SK-N-SH (cell line): ENCODE data around the gene FAM227B. TPM values are rescaled to one million over a fixed set of nuclear protein-coding genes. Genes with fewer than 3 reads are reported as not detected.

Experiments used
- CTCF ChIA-PET: fragments of 300-600, 350-600 bp; formaldehyde crosslinking; extraction: SDS; loops from one replicate; lab custom pipeline; 2021; lab: Yijun Ruan, JAX
- POLR2A ChIA-PET: fragments of 350-600 bp; sonication (Branson Sonifier 250); formaldehyde crosslinking; extraction: SDS; loops from one replicate; lab custom pipeline; 2020; ENCODE audit warnings: antibody characterized with exemption, inconsistent platforms; lab: Yijun Ruan, JAX
- DNase-seq: peaks from one replicate; pipeline ENCODE4 v3.0.0; 2012
- H2AFZ ChIP-seq: fragments of 200-600 bp; sonication (generic); 2 replicates; pipeline ENCODE4 v1.8.1; 2016; ENCODE audit warnings: antibody characterized with exemption, mild to moderate bottlenecking, low read depth
- H3F3A ChIP-seq: fragments of 200-600 bp; sonication (generic); replicated peaks from 2 replicates; pipeline ENCODE3; 2016; ENCODE audit warnings: antibody characterized with exemption, mild to moderate bottlenecking; ENCODE audit not compliant: insufficient read depth
- H3K27ac ChIP-seq, 2 experiments: fragments of 200-500 bp in 1 of 2; fragments of 200-600 bp in 1 of 2; sonication (Bioruptor generic) in 1 of 2; sonication (generic), shearing (Covaris generic) in 1 of 2; 2 replicates each; pipeline versions ENCODE4 v1.5.1 to v1.6.1; 2014 to 2016; ENCODE audit warnings: low read depth in 2 of 2, inconsistent platforms in 1 of 2, low read length in 1 of 2, mild to moderate bottlenecking in 1 of 2, mixed read lengths in 1 of 2
- H3K27me3 ChIP-seq: fragments of 200-600 bp; sonication (generic), shearing (Covaris generic); 2 replicates; pipeline ENCODE4 v1.6.1; 2016; ENCODE audit warnings: mixed run types; ENCODE audit not compliant: insufficient read depth
- H3K36me3 ChIP-seq, 2 experiments: fragments of 200-500 bp in 1 of 2; fragments of 200-600 bp in 1 of 2; sonication (Bioruptor generic) in 1 of 2; sonication (generic) in 1 of 2; replicated peaks in 1 of 2; 2 replicates each; pipeline versions ENCODE3 to v1.5.1; 2014 to 2016; ENCODE audit warnings: low read length in 1 of 2, mild to moderate bottlenecking in 1 of 2; ENCODE audit not compliant: insufficient read depth in 2 of 2, control insufficient read depth in 1 of 2
- H3K4me1 ChIP-seq, 2 experiments: fragments of 200-500 bp in 1 of 2; fragments of 200-600 bp in 1 of 2; sonication (Bioruptor generic) in 1 of 2; sonication (generic), shearing (Covaris generic) in 1 of 2; 2 replicates each; pipeline versions ENCODE4 v1.5.1 to v1.6.1; 2014 to 2016; ENCODE audit warnings: low read depth in 1 of 2, low read length in 1 of 2, mixed run types in 1 of 2; ENCODE audit not compliant: insufficient read depth in 2 of 2, control insufficient read depth in 1 of 2
- H3K4me2 ChIP-seq: fragments of 200-600 bp; sonication (generic), shearing (Covaris generic); 2 replicates; pipeline ENCODE4 v1.6.1; 2017; ENCODE audit warnings: mixed run types
- H3K4me3 ChIP-seq, 2 experiments: fragments of 200-500 bp in 1 of 2; fragments of 200-600 bp in 1 of 2; sonication (Bioruptor generic) in 1 of 2; sonication (generic), shearing (Covaris generic) in 1 of 2; 2 replicates each; pipeline versions ENCODE4 v1.5.1 to v1.8.1; 2014 to 2016; ENCODE audit warnings: low read depth in 2 of 2, inconsistent platforms in 1 of 2, low read length in 1 of 2, mild to moderate bottlenecking in 1 of 2, mixed read lengths in 1 of 2, moderate library complexity in 1 of 2
- H3K79me2 ChIP-seq: fragments of 200-600 bp; sonication (generic); 2 replicates; pipeline ENCODE4 v1.8.1; 2017; ENCODE audit warnings: mild to moderate bottlenecking; ENCODE audit not compliant: insufficient read depth
- H3K9ac ChIP-seq: fragments of 200-600 bp; sonication (generic); 2 replicates; pipeline ENCODE4 v1.6.1; 2017; ENCODE audit warnings: mixed run types
- H3K9me2 ChIP-seq: fragments of 200-600 bp; sonication (generic); 2 replicates; pipeline ENCODE4 v1.6.1; 2017; ENCODE audit warnings: mixed run types
- H3K9me3 ChIP-seq: fragments of 200-600 bp; sonication (generic); 2 replicates; pipeline ENCODE4 v1.6.1; 2017; ENCODE audit warnings: mixed run types, mild to moderate bottlenecking, moderate library complexity
- H4K20me1 ChIP-seq: fragments of 200-600 bp; sonication (generic); 2 replicates; pipeline ENCODE4 v1.6.1; 2017; ENCODE audit warnings: mild to moderate bottlenecking, mixed run types; ENCODE audit not compliant: insufficient read depth
- CHD2 ChIP-seq: fragments of 150-350 bp; IDR thresholded peaks from 2 replicates; pipeline ENCODE4 v1.6.1; 2018; ENCODE audit warnings: low read length; ENCODE audit not compliant: partially characterized antibody
- EZH2phosphoT487 ChIP-seq: fragments of 200-600 bp; sonication (generic); IDR thresholded peaks from 2 replicates; pipeline ENCODE4 v1.6.1; 2017; ENCODE audit warnings: low read depth, mixed run types, mild to moderate bottlenecking, antibody characterized with exemption, moderate library complexity, borderline replicate concordance
- FOSL2 ChIP-seq: IDR thresholded peaks from 2 replicates; pipeline ENCODE4 v1.4.0; 2012; ENCODE audit warnings: low read depth, mild to moderate bottlenecking, moderate library complexity, borderline replicate concordance
- FOXJ3 ChIP-seq: sonication (generic); formaldehyde crosslinking; IDR thresholded peaks from 2 replicates; pipeline ENCODE4 v1.5.1; 2020; ENCODE audit warnings: mild to moderate bottlenecking, missing genetic modification reagents
- FOXM1 ChIP-seq: IDR thresholded peaks from 2 replicates; pipeline ENCODE4 v1.4.0; 2012; ENCODE audit warnings: low read depth, mild to moderate bottlenecking
- GABPA ChIP-seq: IDR thresholded peaks from 2 replicates; pipeline ENCODE4 v1.4.0; 2012; ENCODE audit warnings: low read depth, mild to moderate bottlenecking
- MEF2A ChIP-seq: IDR thresholded peaks from 2 replicates; pipeline ENCODE4 v1.4.0; 2012; ENCODE audit warnings: low read depth, borderline replicate concordance
- MXI1 ChIP-seq: IDR thresholded peaks from 2 replicates; pipeline ENCODE4 v1.6.1; 2012; ENCODE audit warnings: mild to moderate bottlenecking, low read depth, low read length, improper control_type of control experiment
- NFIC ChIP-seq: IDR thresholded peaks from 2 replicates; pipeline ENCODE4 v1.4.0; 2012; ENCODE audit warnings: borderline replicate concordance
- POLR2AphosphoS5 ChIP-seq: IDR thresholded peaks from 2 replicates; pipeline ENCODE4 v1.6.1; 2012; ENCODE audit warnings: low read depth, low read length
- RAD21 ChIP-seq: IDR thresholded peaks from 2 replicates; pipeline ENCODE4 v1.6.1; 2012; ENCODE audit warnings: mild to moderate bottlenecking, low read length
- RXRA ChIP-seq: IDR thresholded peaks from 2 replicates; pipeline ENCODE4 v1.4.0; 2012; ENCODE audit warnings: low read depth, mild to moderate bottlenecking, borderline replicate concordance
- SIN3A ChIP-seq: IDR thresholded peaks from 2 replicates; pipeline ENCODE4 v1.6.1; 2012; ENCODE audit warnings: low read depth, mild to moderate bottlenecking, low read length, moderate library complexity, borderline replicate concordance
- SMC3 ChIP-seq: IDR thresholded peaks from 2 replicates; pipeline ENCODE4 v1.6.1; 2012; ENCODE audit warnings: low read depth, low read length, improper control_type of control experiment
- whole genome bisulfite sequencing: methylation state at CpG from one replicate; pipeline ENCODE4 v1.1.6; 2017; ENCODE audit warnings: low lambda C conversion rate; 5-methylcytosine and 5-hydroxymethylcytosine counted together
- polyA plus RNA-seq, 3 experiments: library from polyadenylated mRNA; depleted of rRNA; stranded (reverse); fragments of >200 nt; gene quantifications; 2 replicates each; pipeline ENCODE4 v1.2.3, GENCODE V29; 2012
- TF ChIP-seq, protein P1 (sequence below): fragments of 200-600 bp; sonication (generic); IDR thresholded peaks from 2 replicates; pipeline ENCODE4 v1.6.1; 2017; ENCODE audit warnings: antibody characterized with exemption, mild to moderate bottlenecking, moderate library complexity
- TF ChIP-seq, protein P2 (sequence below): IDR thresholded peaks from 2 replicates; pipeline ENCODE4 v1.4.0; 2012; ENCODE audit warnings: low read depth, borderline replicate concordance

The FAM227B gene
- polyA plus RNA-seq, 1 of the 3 experiments (the other 2 are of a cell fraction): 4.4 TPM

DNA sequence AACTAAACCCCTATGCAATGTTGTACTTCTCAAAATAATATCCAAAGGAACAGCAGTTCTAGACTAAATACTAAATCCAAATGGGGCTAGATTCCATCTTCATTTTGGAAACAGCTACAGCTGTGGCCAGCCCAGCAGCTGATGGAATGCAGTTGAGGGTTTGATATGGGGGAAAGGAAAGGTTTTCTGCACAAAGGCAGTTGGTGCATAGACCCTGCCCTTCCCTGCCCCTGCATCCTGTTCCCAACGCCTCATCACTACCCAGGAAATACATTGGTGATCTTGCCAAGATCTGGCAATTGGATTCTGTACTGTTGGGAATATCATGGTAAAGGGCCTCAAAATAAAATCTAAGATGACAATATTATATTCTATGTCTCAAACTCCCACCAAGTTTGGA lies 44.1 kb upstream of the FAM227B start:
- Histone ChIP-seq H3K9ac (no peak overlapping the region), H3K9me2 (no peaks in the 10 kb centered on the region), H3F3A (no peaks in the 10 kb centered on the region), H2AFZ (no peak overlapping the region), H3K27ac (no peak overlapping the region), H3K4me1 (no peaks in the 10 kb centered on the region), H4K20me1 (no peaks in the 10 kb centered on the region), H3K4me3 (no peak overlapping the region), H3K27me3 (no peaks in the 10 kb centered on the region), H3K4me2 (no peak overlapping the region), H3K36me3 (no peaks in the 10 kb centered on the region), H3K79me2 (no peaks in the 10 kb centered on the region), H3K9me3 (no peaks in the 10 kb centered on the region)
- ChIA-PET CTCF (no interaction called here), POLR2A (no interaction called here)
- no peak for DNase-seq
- 90% methylated on average over 1 of the region's 1 CpG for WGBS
- TF ChIP-seq MEF2A (no peak), GABPA (no peak), FOSL2 (no peak), MXI1 (no peak), FOXJ3 (CRISPR knock-in tag) (no peak), FOXM1 (no peak), EZH2phosphoT487 (no peak), POLR2AphosphoS5 (no peak), SMC3 (no peak), RAD21 (no peak), NFIC (no peak)
- TF ChIP-seq, protein P1, sequence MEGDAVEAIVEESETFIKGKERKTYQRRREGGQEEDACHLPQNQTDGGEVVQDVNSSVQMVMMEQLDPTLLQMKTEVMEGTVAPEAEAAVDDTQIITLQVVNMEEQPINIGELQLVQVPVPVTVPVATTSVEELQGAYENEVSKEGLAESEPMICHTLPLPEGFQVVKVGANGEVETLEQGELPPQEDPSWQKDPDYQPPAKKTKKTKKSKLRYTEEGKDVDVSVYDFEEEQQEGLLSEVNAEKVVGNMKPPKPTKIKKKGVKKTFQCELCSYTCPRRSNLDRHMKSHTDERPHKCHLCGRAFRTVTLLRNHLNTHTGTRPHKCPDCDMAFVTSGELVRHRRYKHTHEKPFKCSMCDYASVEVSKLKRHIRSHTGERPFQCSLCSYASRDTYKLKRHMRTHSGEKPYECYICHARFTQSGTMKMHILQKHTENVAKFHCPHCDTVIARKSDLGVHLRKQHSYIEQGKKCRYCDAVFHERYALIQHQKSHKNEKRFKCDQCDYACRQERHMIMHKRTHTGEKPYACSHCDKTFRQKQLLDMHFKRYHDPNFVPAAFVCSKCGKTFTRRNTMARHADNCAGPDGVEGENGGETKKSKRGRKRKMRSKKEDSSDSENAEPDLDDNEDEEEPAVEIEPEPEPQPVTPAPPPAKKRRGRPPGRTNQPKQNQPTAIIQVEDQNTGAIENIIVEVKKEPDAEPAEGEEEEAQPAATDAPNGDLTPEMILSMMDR: no peak
- TF ChIP-seq, protein P2, sequence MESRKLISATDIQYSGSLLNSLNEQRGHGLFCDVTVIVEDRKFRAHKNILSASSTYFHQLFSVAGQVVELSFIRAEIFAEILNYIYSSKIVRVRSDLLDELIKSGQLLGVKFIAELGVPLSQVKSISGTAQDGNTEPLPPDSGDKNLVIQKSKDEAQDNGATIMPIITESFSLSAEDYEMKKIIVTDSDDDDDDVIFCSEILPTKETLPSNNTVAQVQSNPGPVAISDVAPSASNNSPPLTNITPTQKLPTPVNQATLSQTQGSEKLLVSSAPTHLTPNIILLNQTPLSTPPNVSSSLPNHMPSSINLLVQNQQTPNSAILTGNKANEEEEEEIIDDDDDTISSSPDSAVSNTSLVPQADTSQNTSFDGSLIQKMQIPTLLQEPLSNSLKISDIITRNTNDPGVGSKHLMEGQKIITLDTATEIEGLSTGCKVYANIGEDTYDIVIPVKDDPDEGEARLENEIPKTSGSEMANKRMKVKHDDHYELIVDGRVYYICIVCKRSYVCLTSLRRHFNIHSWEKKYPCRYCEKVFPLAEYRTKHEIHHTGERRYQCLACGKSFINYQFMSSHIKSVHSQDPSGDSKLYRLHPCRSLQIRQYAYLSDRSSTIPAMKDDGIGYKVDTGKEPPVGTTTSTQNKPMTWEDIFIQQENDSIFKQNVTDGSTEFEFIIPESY: no peak
- TF ChIP-seq, all 33 proteins: peak for 0

DNA sequence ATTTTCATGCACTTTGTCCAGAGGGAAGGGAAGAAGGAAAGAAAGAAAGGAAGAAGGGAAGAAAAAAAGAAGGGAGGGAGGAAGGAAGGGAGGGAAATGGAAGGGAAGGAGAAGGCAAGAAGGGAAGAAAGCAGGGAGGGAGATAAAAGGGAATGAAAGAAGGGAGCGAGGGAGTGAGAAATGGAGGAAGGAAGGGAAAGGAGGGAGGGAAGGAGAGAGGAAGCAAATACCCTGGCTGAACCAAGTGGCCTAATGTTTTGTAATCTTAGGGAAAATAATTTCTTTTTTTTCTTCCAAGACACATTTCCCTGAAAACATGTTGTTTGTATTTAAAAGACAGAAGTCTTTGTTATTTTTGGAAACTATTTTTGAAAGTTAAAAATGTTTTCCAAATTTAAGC lies 36.1 kb upstream of the FAM227B start:
- no peak for DNase-seq
- Histone ChIP-seq H3K9me2 (no peaks in the 10 kb centered on the region), H3K9me3 (no peaks in the 10 kb centered on the region; the same call in 1 of the 2 replicates), H3K27me3 (no peaks in the 10 kb centered on the region), H3K4me1 (no peaks in the 10 kb centered on the region), H3F3A (no peaks in the 10 kb centered on the region), H3K79me2 (no peaks in the 10 kb centered on the region), H2AFZ (no peak overlapping the region), H4K20me1 (no peaks in the 10 kb centered on the region), H3K4me2 (no peak overlapping the region), H3K9ac (no peak overlapping the region), H3K4me3 (no peak overlapping the region), H3K27ac (no peak overlapping the region), H3K36me3 (no peaks in the 10 kb centered on the region)
- TF ChIP-seq SIN3A: no peak
- TF ChIP-seq RXRA: no peak
- TF ChIP-seq POLR2AphosphoS5: no peak
- no peak for TF ChIP-seq CHD2
- CTCF ChIA-PET: interaction anchor here (0.6 kb wide), 1 partner anchor 274 kb away, joined by 3 read pairs; no protein-coding TSS in a partner anchor
- POLR2A ChIA-PET: no interaction called here
- 66% methylated on average over 1 of the region's 1 CpG for WGBS
